Chondrocyte (in vitro differentiated cells): ENCODE measurements around the gene EPAS1. TPM values are rescaled to one million over a fixed set of nuclear protein-coding genes. Genes with fewer than 3 reads are reported as not detected.
A peak's percentile ranks its signal among the peaks of the same experiment; 100 is the strongest.

ENCODE experiments used
- DNase-seq: peaks from one replicate; pipeline ENCODE4 v3.0.0; 2021; ENCODE audit warnings: mixed read lengths, low spot score
- H3K27ac Mint-ChIP-seq: one replicate; pipeline ENCODE4 v1.8.0; 2021; ENCODE audit warnings: mild to moderate bottlenecking, moderate library complexity, mixed read lengths; ENCODE audit not compliant: unreplicated experiment
- H3K27me3 Mint-ChIP-seq: 2 replicates; pipeline ENCODE4 v1.8.0; 2021; ENCODE audit warnings: low read depth, mixed read lengths
- H3K36me3 Mint-ChIP-seq: 2 replicates; pipeline ENCODE4 v1.8.0; 2021; ENCODE audit warnings: low read depth, mixed read lengths
- H3K4me1 Mint-ChIP-seq: 2 replicates; pipeline ENCODE4 v1.8.0; 2021; ENCODE audit warnings: low read depth, mild to moderate bottlenecking, mixed read lengths
- H3K4me3 Mint-ChIP-seq: one replicate; pipeline ENCODE4 v1.8.0; 2021; ENCODE audit warnings: mild to moderate bottlenecking, moderate library complexity, mixed read lengths; ENCODE audit not compliant: unreplicated experiment
- H3K9me3 Mint-ChIP-seq: 2 replicates; pipeline ENCODE4 v1.8.0; 2021; ENCODE audit warnings: low read depth, mixed read lengths
- CTCF ChIP-seq: fragments of 200-600 bp; sonication (generic); IDR thresholded peaks from 2 replicates; pipeline ENCODE4 v1.5.0; 2021; ENCODE audit warnings: antibody characterized with exemption, mild to moderate bottlenecking, moderate library complexity
- total RNA-seq: library from RNA; stranded (reverse); gene quantifications from 3 replicates; pipeline ENCODE4 v1.2.1, GENCODE V29; 2021

EPAS1 gene
- total RNA-seq, 1 donor from 2014 or later, result 122 TPM

- peak; percentile 93 for TF ChIP-seq CTCF
- Mint-ChIP-seq H3K9me3 (no peaks in the 10 kb centered on the region), H3K27ac (no peak overlapping the region), H3K4me1 (peaks cover 18% of the 10 kb centered on the region), H3K36me3 (peaks cover 22% of the 10 kb centered on the region), H3K27me3 (no peaks in the 10 kb centered on the region), H3K4me3 (no peak overlapping the region)
- DNase-seq, result no peak
Observed at GRCh38 chr2:46364797-46365457, 67.7 kb downstream of the EPAS1 start.

DNA sequence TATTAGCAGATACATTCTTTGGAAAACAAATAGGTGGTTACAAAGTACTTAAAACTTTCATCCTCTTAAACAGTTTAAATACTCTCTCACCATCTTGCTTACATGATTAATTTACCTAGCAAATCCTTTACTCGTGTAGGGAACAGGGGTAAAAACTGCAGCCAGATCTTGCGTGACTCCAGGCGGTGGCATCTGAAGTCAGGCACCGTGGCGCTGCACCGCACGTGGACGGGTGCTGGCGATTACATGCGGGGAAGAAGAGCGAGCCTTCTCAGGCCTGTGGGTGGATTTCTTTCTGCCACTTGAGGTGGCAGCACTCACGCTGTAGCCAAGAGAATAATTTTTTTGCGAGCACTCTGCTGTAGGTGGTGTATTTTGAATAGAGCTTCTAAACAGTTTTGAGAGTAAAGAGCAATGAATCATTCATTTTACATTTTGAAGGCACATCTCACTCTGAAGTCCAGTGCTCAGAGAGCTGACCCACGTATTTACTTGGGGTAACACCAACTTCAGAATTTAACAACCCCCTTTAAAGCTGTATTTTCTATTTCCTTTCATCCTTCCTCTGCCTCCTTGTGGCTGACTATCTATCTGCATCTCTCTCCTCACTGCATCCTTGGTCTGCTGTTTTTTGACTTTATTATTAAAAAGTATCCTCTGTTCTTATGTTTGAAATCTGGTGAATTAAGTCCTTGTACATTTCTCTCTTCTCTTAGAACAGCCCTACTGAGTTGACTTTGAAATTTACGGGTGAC lies 68.9 kb downstream of the EPAS1 start:
- TF ChIP-seq CTCF, result peak; percentile 86
- H3K27me3 Mint-ChIP-seq, result no peaks in the 10 kb centered on the region
- no peak overlapping the region for H3K27ac Mint-ChIP-seq
- peaks cover 18% of the 10 kb centered on the region for H3K4me1 Mint-ChIP-seq
- H3K36me3 Mint-ChIP-seq, result peaks cover 21% of the 10 kb centered on the region
- H3K4me3 Mint-ChIP-seq, result no peak overlapping the region
- H3K9me3 Mint-ChIP-seq, result no peaks in the 10 kb centered on the region
- DNase-seq, result no peak

DNA sequence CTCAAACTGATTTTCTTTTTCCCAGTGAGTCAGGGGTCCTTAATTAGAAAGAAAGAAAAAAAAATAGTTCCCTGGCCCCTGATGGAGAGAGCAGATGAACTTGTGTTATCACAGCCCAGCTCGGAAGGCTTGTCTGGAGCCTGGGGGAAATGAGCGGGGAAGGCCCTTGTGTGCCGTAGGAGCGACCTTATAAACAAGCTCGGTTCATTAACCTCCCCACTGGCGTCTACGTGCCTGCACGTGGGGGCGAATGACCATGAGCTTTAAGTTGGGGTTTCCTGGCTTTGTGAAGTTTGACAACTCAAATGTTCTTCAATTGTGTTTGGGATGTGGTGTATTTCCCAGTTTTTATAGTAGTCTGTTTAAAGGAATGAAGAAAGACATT lies 69.5 kb downstream of the EPAS1 start:
- Mint-ChIP-seq H3K27ac (no peak overlapping the region), H3K9me3 (no peaks in the 10 kb centered on the region), H3K36me3 (peaks cover 19% of the 10 kb centered on the region), H3K27me3 (no peaks in the 10 kb centered on the region), H3K4me3 (no peak overlapping the region), H3K4me1 (peaks cover 18% of the 10 kb centered on the region)
- TF ChIP-seq CTCF, result peak; percentile 41
- no peak for DNase-seq

GRCh38 chr2:46367286-46367685 lies 70.1 kb downstream of the EPAS1 start:
- peaks cover 20% of the 10 kb centered on the region for H3K36me3 Mint-ChIP-seq
- H3K9me3 Mint-ChIP-seq, result no peaks in the 10 kb centered on the region
- DNase-seq, result no peak
- H3K4me3 Mint-ChIP-seq, result no peak overlapping the region
- TF ChIP-seq CTCF, result no peak
- peaks cover 18% of the 10 kb centered on the region for H3K4me1 Mint-ChIP-seq
- no peaks in the 10 kb centered on the region for H3K27me3 Mint-ChIP-seq
- H3K27ac Mint-ChIP-seq, result no peak overlapping the region

GRCh38 chr2:46368401-46368800 lies 71.2 kb downstream of the EPAS1 start:
- Mint-ChIP-seq H3K9me3 (peaks cover 4% of the 10 kb centered on the region), H3K4me3 (no peak overlapping the region), H3K36me3 (peaks cover 30% of the 10 kb centered on the region), H3K27ac (no peak overlapping the region), H3K4me1 (peaks cover 13% of the 10 kb centered on the region), H3K27me3 (no peaks in the 10 kb centered on the region)
- no peak for DNase-seq
- TF ChIP-seq CTCF, result no peak
